ENCODE data around the gene ATR.
"Not testable (repeated sequence)": the region's sequence is repeated elsewhere in the genome, so short reads cannot be mapped to it uniquely, and the experiment has no call there.

DNA sequence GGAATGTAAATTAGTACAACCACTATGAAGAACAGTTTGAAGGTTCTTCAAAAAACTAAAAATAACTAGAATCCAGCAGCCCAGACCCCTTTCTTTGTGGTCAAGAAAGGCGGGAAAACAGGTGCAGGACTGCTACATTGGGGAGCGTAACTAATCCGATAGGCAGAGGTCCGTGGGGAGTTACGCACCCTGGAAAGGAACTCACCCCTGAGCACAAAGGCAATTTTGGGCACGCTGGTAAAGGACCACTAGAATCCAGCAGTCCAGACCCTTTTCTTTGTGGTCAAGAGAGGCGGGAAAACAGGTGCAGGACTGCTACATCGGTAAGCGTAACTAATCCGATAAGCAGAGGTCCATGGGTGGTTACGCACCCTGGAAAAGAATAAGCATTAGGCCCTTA is 140.4 kb downstream of the ATR start:
- TF ChIP-seq, protein P1, sequence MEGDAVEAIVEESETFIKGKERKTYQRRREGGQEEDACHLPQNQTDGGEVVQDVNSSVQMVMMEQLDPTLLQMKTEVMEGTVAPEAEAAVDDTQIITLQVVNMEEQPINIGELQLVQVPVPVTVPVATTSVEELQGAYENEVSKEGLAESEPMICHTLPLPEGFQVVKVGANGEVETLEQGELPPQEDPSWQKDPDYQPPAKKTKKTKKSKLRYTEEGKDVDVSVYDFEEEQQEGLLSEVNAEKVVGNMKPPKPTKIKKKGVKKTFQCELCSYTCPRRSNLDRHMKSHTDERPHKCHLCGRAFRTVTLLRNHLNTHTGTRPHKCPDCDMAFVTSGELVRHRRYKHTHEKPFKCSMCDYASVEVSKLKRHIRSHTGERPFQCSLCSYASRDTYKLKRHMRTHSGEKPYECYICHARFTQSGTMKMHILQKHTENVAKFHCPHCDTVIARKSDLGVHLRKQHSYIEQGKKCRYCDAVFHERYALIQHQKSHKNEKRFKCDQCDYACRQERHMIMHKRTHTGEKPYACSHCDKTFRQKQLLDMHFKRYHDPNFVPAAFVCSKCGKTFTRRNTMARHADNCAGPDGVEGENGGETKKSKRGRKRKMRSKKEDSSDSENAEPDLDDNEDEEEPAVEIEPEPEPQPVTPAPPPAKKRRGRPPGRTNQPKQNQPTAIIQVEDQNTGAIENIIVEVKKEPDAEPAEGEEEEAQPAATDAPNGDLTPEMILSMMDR (IDR thresholded peaks at IDR 0.05) = not testable (repeated sequence)
- TF ChIP-seq POLR2A (IDR thresholded peaks at IDR 0.05) = not testable (repeated sequence)

Measured in testis (tissue), 2 donors.